Ovary (tissue), 3 donors: ENCODE data around the gene ETS1.

Source experiments
- POLR2A ChIP-seq: fragments of 450-650 bp; IDR thresholded peaks from one replicate; pipeline ENCODE4 v1.6.1; 2017; ENCODE audit warnings: antibody characterized with exemption, mild to moderate bottlenecking, moderate library complexity
- TF ChIP-seq, protein P1 (sequence below), 3 donors: fragments of 450-650 bp in 2 of 3; fragments of 200-600 bp in 1 of 3; IDR thresholded peaks; one replicate each; pipeline versions ENCODE4 v1.5.1 to v1.8.0; 2016 to 2022; ENCODE audit warnings: antibody characterized with exemption in 3 of 3, mild to moderate bottlenecking in 1 of 3
- donor health status: DM: no; HTN: no; CAD: no.

DNA sequence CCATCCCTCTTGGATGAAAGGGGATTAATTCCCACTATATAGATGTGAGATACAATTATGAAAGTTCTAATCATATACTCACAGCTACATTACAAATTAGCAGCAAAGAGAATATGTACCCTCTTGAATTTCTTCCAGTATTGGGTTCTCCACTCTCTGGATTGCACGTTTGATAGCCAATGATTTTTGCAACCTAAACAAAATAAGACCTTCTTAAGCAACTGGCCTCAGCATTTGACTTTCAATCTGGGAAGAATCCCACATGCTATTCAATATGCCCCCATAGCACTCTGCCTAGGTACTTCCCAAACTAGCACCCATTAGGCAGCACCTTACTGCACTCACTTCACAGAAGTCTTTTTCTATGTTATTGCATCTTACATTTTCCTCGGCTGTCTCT lies 55.8 kb downstream of the ETS1 start:
- TF ChIP-seq, protein P1, sequence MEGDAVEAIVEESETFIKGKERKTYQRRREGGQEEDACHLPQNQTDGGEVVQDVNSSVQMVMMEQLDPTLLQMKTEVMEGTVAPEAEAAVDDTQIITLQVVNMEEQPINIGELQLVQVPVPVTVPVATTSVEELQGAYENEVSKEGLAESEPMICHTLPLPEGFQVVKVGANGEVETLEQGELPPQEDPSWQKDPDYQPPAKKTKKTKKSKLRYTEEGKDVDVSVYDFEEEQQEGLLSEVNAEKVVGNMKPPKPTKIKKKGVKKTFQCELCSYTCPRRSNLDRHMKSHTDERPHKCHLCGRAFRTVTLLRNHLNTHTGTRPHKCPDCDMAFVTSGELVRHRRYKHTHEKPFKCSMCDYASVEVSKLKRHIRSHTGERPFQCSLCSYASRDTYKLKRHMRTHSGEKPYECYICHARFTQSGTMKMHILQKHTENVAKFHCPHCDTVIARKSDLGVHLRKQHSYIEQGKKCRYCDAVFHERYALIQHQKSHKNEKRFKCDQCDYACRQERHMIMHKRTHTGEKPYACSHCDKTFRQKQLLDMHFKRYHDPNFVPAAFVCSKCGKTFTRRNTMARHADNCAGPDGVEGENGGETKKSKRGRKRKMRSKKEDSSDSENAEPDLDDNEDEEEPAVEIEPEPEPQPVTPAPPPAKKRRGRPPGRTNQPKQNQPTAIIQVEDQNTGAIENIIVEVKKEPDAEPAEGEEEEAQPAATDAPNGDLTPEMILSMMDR (IDR thresholded peaks at IDR 0.05): no peak
- TF ChIP-seq POLR2A: no peak
